AG08396 (cell line): ENCODE measurements around the gene PRTN3.
A peak's percentile ranks its signal among the peaks of the same experiment; 100 is the strongest.

Experiments
- DNase-seq: peaks from one replicate; pipeline ENCODE4 v3.0.0; 2012; ENCODE audit warnings: low spot score, mixed read lengths

The PRTN3 gene

DNA sequence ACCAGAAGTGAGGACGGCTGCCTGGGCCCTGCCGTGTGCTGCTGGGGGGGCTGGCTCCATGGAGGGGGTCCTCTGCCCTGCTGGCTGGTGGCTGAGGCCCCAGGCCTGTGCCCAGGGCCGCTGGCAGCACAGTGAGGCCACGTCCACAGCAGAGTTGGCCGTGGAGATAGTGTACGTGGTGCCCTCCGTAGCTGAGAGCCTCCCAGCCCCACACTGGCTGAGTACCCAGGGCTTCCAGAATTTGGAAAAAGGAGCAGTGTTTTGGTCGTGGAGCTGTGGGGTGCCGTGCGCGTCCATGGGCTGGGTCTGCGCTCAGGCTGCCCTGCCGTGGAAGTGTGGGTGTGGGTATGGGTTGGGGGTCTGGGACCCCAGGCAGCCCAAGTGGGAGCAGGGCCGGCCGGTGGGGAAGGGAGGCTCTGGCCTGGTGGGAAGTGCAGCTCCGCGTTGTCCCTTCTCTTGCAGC is 37.7 kb upstream of the PRTN3 start:
- DNase-seq = no peak

DNA sequence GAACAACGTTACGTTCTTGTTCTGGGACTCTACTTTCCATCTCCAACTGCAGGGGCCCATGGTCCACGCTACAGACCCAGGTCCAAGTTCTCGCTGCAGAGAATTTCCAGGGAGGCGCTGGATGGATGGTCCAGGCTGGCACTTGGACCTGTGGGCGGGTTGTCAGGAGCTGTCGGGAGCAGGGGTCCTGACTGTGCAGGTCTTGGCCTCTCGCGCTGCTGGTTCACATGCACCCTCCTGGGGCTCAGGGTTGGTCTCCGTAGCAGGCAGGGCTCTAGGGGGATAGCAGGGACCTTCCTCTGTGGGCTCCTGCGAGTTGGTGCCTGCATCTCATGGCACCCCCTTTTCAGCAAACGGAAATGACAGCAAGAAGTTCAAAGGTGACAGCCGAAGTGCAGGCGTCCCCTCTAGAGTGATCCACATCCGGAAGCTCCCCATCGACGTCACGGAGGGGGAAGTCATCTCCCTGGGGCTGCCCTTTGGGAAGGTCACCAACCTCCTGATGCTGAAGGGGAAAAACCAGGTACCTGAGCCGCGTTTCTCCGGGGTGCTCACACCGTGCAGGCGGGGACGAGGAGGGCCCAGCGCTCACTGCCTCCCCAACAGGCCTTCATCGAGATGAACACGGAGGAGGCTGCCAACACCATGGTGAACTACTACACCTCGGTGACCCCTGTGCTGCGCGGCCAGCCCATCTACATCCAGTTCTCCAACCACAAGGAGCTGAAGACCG is 36.9 kb upstream of the PRTN3 start:
- no peak for DNase-seq

DNA sequence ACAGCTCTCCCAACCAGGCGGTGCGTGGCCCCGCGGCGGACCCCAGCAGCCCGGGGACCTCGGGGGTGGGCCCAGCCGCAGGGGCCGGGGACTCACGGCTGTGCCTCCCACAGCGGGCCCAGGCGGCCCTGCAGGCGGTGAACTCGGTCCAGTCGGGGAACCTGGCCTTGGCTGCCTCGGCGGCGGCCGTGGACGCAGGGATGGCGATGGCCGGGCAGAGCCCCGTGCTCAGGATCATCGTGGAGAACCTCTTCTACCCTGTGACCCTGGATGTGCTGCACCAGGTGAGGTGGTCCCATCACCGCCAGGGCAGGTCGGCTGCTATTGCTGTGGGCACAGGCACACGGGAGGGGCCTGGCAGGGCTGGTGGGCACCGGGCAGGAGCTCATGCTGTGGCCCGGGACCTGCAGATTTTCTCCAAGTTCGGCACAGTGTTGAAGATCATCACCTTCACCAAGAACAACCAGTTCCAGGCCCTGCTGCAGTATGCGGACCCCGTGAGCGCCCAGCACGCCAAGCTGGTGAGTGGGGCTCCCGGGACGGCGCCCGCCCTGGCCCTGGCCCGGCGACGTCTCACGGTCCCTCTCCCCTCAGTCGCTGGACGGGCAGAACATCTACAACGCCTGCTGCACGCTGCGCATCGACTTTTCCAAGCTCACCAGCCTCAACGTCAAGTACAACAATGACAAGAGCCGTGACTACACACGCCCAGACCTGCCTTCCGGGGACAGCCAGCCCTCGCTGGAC is 36.2 kb upstream of the PRTN3 start:
- no peak for DNase-seq

DNA sequence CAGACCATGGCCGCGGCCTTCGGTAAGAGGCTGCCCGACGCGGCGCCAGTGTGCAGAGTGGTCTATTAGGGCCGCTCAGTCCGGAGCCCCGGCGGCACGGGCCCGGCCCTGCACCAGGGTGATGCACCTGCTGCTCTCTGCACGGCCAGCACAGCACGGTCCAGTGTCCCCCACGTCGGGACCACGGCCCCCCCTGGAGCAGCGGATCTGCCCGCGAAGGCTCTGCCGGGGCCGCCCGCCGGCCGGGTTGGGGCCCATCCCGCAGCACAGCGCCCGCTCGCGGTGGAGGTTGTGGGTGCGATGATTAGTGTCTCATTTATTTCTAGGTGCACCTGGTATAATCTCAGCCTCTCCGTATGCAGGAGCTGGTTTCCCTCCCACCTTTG is 35.6 kb upstream of the PRTN3 start:
- no peak for DNase-seq

DNA sequence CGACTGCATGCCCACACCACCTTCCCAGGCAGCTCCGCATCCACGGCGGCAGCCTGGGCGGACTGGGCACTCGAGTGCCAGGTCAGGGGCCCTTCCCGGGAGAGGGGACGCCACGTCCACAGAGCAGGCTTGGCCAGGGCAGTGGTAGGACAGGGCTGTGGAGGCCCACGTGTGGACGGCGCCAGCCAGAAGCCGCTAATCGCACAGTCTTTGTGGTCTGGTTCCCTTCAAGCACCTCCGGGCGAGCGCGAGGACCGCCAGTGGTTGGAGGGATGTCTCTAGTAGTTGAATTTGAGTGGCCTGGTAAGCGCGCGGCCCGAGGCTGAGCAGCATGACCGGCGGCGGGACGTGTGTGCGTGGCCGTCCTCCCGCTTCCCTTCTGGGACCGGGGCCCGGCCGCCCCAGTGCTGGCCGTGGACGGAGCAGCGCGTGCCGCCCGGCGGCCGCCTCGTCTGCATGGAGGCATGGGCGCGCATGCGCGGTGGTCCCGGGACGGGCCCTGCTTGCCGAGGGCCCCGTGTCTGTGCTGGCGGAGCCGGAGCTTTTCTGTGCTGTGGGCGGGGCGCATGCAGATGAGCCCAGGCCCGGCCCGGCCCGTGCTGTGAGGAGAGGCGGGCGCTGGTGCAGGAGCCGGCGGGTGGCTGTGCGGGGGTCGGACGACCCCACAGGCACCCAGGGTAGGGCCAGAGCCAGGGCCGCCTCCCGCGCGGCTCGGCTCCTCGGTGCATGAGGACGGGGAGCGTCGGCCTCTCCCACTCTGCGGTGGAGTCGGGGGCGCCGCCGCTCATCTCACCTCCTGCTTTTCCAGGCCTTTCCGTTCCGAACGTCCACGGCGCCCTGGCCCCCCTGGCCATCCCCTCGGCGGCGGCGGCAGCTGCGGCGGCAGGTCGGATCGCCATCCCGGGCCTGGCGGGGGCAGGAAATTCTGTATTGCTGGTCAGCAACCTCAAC is 34.9 kb upstream of the PRTN3 start:
- no peak for DNase-seq

DNA sequence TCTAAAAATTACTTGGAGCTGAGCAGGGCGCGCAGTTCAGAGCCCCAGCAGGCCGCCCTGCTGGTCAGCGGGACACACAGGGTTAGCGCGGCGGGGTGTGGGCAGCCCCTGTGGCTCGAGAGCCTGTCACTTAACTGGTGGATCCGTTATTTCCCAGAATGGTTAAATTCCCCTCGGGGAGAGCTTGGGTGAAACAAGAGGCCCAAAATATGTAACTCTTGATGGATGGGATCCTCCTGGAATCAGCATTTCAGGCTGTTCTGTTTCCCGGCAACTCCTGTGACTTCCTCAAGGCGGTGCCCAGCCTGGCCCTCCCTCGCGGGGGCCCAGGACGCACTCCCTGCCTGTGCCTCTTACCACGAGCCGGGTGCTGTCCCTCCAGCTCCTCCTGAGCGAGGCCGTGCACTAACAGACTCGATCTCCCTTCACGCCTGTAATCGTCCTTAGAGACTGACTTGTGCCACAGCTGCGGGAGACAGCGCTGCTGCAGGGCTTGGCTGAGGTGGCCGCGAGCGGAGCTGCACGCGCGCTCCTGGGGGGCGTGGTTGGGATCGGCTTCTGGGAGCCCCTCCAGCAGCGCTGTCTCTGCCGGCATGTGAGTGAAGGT is 33.9 kb upstream of the PRTN3 start:
- peak; percentile 13 for DNase-seq

DNA sequence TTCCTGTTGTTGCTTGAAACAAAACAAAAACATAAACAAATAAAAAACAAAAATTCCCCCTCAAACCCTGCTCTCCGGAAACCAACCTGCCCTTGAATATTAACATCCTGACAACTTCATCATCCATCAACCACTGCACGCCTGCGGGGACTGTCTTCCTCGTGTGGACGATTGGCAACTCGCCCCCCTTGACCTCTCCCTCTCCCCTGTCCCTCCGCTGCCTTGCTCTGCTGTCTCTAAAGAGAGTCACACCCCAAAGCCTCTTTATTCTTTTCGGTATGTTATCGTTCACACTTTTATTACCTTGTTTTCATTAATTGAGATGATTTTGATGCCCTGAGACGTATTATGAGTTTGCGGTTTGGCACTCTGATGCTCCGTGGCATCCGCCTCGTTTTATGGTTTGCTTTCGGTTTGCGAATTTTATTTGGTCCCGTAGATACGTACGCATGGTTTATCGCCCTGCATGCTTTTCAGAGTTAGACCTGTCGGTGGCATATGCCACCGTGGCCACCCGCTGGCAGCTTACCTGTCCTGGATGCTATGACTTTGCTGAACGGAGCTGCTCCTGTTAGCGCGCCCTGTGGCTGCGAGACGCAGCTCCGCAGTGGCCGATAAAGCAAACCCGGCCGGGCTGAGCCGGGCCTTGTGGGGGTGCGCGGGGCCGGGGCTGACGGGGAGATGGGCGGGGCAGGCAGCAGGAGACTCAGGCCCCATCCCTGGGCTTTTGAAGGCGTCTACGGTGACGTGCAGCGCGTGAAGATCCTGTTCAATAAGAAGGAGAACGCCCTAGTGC is 33.0 kb upstream of the PRTN3 start:
- peak; percentile 21 for DNase-seq

DNA sequence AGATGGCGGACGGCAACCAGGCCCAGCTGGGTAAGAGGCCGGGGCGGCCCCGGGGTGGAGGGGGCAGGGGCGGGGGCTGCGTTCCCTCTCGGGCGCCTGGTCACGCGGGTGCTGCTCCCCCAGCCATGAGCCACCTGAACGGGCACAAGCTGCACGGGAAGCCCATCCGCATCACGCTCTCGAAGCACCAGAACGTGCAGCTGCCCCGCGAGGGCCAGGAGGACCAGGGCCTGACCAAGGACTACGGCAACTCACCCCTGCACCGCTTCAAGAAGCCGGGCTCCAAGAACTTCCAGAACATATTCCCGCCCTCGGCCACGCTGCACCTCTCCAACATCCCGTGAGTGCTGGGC is 32.4 kb upstream of the PRTN3 start:
- DNase-seq = no peak

DNA sequence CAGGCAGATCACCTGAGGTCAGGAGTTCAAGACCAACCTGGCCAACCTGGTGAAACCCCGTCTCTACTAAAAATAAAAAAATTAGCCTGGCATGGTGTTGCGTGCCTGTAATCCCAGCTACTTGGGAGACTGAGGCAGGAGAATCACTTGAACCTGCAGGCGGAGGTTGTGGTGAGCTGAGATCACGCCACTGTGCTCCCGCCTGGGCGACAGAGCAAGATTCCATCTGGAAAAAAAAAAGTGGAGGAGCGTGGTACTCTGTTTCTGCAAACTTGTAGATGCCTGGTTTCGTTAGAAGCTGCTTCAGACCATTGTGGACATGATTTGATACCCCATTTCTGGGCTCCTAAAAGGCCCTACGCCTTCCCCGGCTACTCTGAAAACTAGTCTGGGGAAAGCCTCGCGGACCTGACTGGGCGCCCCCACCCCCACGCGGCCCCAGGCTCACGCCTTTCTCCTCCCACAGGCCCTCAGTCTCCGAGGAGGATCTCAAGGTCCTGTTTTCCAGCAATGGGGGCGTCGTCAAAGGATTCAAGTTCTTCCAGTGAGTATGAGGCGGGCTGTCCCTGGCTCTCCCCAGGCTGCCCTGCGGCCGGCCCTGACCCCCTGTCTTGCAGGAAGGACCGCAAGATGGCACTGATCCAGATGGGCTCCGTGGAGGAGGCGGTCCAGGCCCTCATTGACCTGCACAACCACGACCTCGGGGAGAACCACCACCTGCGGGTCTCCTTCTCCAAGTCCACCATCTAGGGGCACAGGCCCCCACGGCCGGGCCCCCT is 30.5 kb upstream of the PRTN3 start:
- no peak for DNase-seq

DNA sequence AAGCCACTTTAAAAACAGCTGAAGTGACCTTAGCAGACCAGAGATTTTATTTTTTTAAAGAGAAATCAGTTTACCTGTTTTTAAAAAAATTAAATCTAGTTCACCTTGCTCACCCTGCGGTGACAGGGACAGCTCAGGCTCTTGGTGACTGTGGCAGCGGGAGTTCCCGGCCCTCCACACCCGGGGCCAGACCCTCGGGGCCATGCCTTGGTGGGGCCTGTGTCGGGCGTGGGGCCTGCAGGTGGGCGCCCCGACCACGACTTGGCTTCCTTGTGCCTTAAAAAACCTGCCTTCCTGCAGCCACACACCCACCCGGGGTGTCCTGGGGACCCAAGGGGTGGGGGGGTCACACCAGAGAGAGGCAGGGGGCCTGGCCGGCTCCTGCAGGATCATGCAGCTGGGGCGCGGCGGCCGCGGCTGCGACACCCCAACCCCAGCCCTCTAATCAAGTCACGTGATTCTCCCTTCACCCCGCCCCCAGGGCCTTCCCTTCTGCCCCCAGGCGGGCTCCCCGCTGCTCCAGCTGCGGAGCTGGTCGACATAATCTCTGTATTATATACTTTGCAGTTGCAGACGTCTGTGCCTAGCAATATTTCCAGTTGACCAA is 29.8 kb upstream of the PRTN3 start:
- peak; percentile 14 for DNase-seq

DNA sequence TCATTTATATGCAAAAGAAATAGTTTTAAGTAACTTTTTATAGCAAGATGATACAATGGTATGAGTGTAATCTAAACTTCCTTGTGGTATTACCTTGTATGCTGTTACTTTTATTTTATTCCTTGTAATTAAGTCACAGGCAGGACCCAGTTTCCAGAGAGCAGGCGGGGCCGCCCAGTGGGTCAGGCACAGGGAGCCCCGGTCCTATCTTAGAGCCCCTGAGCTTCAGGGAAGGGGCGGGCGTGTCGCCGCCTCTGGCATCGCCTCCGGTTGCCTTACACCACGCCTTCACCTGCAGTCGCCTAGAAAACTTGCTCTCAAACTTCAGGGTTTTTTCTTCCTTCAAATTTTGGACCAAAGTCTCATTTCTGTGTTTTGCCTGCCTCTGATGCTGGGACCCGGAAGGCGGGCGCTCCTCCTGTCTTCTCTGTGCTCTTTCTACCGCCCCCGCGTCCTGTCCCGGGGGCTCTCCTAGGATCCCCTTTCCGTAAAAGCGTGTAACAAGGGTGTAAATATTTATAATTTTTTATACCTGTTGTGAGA is 29.2 kb upstream of the PRTN3 start:
- peak; percentile 16 for DNase-seq

DNA sequence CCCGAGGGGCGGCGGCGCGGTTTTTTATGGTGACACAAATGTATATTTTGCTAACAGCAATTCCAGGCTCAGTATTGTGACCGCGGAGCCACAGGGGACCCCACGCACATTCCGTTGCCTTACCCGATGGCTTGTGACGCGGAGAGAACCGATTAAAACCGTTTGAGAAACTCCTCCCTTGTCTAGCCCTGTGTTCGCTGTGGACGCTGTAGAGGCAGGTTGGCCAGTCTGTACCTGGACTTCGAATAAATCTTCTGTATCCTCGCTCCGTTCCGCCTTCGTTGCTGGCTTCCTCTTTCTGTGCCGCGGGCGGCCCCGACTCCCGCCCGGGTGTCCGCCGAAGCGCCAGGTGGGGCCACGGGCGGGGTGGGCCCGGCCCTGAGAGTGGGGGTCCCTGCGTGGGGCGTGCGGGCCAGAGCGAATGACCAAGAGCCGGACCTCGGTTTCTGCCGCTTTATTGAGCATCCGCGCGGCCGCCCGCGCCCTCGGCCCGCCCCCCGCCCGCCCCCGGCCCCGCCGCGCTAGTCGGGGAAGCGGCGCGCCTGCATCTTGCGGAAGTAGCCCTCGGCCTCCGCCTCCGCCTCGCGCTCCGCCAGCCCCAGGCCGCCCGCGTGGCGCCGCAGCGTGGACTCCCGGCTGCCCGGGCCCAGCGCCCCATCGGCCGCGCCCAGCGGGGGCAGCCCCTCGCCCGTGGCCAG is 28.6 kb upstream of the PRTN3 start:
- DNase-seq = peak; percentile 18

DNA sequence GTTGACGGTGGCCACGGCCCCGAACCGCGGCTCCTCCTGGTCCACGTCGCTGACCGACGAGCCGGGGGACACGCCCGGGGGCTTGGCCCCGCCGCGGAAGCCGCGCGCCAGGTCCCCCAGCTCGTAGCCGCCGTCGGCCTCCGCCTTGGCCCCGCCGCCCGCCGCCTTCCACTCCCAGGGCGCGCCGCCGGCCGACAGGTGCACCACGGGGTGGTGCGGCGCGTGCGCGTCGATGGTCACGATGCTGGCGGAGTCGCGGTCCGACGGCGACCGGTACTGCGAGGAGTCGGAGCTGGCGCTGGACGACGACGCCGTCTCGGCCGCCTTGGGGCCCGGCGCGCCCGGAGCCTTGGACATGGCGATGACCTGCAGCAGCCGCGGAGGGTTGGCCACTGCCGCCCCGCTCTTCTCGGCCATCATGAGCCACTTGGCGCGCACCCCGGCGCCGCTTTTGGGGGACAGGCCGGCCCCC is 28.0 kb upstream of the PRTN3 start:
- peak; percentile 27 for DNase-seq

DNA sequence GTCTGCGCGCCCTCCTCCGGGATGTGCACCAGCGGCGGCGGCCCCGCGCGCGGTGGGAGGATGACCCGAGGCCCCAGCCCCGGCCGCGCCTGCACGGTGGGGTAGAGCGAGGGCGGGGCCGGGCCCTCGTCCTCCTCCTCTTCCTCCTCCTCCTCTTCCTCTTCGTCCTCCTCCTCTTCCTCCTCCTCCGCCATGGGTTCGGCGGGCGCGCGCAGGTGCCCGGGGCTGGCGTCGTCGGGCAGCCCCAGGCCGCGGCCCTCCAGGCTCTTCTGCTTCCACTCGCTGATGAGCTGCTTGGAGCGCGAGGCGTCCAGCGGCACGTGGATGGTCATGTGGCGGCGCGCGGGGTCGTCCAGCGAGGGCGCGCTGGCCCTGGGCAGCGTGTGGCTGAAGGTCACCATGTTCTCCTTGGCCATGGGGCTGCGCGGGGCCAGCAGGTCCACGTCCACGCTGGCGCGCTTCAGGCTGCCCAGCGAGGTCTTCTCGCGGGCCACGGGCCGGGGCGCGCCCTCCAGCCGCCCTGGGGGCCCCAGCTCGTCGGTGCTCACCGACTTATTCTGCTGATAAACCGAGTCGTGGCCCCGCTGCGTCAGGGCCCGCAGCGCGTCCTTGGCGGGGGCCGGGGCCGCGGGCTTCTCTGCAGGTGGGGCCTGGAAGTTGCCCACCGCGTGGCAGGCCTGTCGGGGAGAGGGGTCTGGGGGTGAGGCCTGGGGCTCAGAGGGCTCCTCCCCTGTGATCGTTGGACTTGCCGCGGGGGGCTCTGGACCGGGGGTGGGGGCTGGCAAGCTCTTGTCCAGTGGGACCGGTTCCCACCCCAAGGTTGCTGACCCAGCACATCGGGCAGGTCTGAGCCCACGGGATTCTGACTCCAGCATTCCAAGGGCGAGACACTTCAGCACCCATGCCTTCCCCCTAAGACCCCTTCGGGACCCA is 27.3 kb upstream of the PRTN3 start:
- peak; percentile 29 for DNase-seq

DNA sequence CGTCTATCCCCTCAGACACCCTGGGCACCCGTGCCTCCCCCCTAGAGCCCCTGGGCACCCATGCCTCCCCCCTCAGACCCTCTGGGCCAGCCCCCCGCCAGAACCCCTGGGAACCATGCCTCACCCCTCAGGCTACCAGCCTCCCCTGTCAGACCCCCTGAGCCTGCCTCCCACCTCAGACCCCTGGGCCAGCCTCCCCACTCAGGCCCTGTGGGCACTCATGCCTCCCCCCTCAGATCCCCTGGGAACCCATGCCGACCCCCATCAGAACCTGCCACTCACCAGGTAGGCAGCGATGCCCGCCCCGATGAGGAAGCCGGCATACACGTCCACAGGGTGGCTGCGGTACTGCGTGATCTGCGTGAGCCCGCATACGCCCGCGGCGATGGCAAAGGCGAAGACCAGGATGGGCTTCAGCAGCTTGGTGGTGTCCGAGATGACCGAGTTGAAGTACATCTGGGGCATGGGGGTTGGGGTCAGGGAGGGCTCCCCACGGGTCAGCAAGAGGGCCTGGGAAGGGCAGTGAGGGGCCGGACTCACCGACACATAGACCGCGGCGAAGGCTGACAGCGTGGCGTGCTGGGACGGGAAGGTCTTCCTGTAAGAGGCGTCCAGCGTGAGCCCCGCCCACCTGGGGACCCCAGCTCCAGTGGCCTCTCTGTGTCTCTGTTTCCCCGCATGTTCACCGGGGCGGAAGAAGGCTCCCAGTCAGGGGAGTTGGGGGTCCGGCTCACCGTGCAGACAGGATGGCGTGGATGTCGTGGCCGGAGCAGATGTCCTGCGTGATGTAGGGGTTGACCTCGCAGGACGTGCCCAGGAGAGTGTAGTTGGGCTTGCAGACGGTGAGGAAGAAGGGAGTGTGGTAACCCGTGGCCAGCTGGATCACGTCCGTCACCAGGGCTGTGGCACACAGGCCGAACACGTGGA is 26.4 kb upstream of the PRTN3 start:
- peak; percentile 39 for DNase-seq

DNA sequence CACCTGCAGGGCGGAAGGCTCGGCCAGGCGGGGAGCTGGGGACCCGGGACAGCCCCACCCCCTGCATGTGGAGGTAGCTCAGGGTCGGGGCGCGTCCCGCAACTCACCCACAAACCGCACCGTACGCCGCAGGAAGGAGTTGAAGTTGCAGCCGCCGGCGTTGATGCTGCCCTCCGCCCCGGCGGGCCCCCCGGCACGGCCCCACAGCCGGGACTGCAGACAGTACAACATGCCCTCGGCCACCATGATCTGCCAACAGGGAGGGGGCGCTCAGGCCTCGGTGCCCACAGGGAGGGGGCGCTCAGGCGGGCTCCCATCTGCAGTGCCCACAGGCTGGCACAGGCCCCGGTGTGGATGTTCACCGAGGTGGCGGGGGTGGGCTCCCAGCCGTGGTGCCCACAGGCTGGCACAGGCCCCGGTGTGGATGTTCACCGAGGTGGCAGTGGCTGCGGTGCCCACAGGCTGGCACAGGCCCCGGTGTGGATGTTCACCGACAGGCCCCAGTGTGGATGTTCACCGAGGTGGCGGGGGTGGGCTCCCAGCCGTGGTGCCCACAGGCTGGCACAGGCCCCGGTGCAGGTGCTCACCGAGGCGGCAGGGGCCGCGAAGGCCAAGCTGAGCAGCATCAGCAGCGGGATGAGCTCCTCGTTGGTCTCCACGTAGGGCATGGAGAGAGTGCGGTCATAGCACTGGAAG is 25.6 kb upstream of the PRTN3 start:
- no peak for DNase-seq
